GM18520 (cell line): ENCODE measurements around the gene KCTD10.
"Not testable (repeated sequence)": the region's sequence is repeated elsewhere in the genome, so short reads cannot be mapped to it uniquely, and the experiment has no call there.

Experiments used
- ATAC-seq: cut with Tn5 transposase; IDR thresholded peaks from one replicate; pipeline ENCODE4 v1.9.1; 2021; ENCODE audit not compliant: unreplicated experiment

The KCTD10 gene

GRCh38 chr12:109473526-109474270, 3.4 kb downstream of the KCTD10 start:
- not testable (repeated sequence) for ATAC-seq

- ATAC-seq: no peak
These were observed 4.1 kb downstream of the KCTD10 start for GRCh38 chr12:109473006-109473405.

GRCh38 chr12:109469517-109469916, 7.6 kb downstream of the KCTD10 start:
- no peak for ATAC-seq

DNA sequence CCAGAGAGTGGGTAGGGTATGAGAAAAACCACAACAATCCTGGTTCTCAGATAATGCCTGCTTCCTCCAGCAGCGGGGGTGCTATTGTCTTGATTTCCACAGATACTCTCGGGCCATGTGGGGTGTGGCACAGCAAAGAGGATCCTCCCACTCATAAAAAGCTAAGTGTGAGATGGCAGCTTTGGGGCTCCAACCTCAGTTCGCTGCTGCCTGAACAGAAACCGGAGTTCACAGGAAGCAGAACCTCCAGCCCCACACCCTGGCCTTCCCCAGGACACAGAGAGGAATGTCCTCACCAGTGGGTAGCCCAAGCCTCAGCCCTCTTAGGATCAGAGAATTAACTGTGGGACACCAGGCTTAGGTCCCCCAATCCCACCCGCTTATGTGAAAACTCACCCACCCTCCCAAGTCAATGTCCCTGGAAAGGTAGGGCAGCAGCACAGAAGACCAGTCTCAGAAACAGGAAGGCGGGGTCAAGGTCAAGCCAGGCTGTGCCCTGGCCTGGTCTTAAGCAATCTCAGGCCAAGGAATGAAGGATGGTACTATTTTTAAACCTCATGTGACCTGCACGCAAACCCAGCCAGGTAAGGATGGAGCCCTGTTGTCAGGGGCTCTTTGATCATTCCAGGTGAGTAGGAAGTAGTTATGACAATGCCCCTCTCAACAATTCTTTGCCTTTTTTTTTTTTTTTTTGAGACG, 9.0 kb downstream of the KCTD10 start:
- no peak for ATAC-seq

DNA sequence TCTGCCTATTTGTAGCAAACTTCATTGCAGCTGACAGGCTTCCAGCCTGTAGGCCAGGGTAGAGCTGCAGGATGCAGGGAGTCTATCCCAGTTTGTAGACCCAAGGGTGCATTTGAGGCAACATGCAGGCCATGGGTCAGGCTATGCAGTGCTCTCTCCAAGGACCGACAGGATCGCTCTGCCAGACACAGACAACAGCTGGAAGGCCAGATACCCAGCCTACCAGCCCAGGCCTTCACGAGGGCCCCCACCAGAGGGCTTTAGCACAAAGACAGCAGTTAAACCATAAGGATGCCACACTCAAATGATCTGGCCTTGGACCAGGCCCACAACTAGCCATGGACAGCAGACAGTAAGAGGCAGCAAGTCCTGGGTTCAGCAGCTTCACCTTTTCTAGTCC, 10.3 kb downstream of the KCTD10 start:
- no peak for ATAC-seq

GRCh38 chr12:109466305-109466704, 10.8 kb downstream of the KCTD10 start:
- ATAC-seq: no peak

DNA sequence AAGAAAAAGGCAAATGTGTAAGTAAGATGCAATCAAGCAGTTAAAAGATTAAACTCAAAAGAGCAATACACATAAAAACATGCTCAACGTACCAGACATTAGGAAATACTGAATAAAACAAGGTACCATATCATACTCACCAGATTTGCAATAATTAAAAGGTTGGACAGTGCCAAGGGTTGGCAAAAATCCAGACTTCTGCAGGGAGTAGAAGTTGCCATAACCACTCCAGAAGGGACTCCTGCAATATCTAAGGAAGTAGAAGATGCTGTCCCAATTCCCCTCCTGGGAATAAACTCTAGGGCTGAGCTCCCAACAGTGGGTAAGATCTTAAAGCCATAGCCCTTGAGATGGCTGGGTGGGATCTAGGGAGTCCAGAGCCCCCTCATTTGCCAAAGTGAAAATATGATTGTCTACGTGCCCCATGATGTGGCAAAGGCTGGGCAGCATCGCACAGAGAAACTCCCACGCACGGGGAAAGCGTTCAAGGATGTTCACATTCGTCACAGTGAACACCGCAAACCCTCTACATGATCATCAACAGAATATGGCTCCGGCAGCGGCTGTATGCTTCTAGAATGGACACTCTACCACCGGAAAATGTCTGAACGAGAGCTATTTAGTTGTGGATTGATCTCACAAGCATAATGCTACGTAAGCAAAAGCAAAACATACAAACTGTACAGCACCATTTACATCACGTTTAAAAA, 12.3 kb downstream of the KCTD10 start:
- no peak for ATAC-seq

DNA sequence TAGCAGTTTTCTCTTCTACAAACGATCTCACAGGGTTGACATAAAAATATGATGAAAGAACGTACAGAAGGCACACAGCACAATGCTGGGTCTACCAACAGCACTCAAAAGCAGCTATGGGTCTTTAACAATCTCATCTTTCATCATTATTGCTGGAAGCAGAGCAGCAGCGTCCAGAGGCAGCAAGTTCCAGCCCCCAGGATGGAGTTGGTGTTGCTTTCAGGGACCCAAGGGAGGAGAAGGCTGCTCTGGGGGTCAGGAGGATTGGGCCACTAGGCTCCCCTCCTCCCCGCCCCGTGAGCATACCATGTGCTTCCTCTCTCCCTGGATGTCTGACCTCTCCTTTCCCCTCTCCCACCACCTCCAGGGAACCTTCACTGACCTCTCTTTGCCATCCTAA, 13.3 kb downstream of the KCTD10 start:
- ATAC-seq: no peak

GRCh38 chr12:109462868-109463692, 14.0 kb downstream of the KCTD10 start:
- ATAC-seq: no peak

GRCh38 chr12:109461846-109462756, 15.0 kb downstream of the KCTD10 start:
- no peak for ATAC-seq

GRCh38 chr12:109461049-109461845, 15.9 kb downstream of the KCTD10 start:
- ATAC-seq: no peak

- no peak for ATAC-seq
These were observed 16.6 kb downstream of the KCTD10 start for GRCh38 chr12:109460538-109460937.

- no peak for ATAC-seq
These were observed 17.9 kb downstream of the KCTD10 start for GRCh38 chr12:109459247-109459646.

DNA sequence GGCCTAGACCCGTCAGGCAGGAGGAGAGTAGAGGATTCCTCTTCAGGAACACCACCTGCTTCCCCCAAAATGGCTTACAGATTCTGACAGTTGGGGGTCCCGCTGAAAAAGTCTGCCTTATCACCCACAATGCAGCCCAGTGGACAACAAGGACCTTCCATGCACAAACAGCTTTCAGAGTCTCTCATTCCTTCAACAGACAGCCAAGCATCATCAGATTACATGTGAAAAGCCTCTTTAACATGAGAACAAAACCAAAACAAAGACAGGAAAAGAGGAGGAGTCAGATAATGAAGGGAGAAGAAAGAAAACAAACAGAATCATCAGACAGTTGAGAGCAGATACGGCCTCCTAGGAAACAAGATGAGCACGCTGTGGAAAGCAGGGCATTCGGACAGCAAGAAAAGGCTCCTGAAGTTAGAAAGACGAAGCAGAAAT, 18.3 kb downstream of the KCTD10 start:
- ATAC-seq: no peak

DNA sequence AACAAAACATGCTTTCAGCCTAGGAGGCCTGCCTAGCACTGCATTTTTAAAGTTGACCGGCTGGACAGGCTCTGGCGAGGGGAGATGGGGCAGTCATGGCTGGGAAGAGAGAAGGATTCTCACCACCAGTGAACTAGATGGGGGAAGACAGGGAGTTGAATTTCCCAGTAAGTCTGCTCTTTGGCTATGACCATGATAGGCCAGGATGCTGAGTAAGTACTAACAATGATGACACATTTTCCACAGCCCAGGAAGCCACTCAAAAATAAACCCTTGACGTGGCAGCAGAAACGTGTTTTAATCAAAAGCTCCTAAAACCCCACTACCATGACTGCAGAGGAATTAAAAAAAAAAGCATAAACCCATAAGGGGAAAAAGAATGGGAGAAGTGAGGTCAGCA, 19.0 kb downstream of the KCTD10 start:
- ATAC-seq: no peak

- no peak for ATAC-seq
These were observed 21.4 kb downstream of the KCTD10 start for GRCh38 chr12:109455706-109456105.

DNA sequence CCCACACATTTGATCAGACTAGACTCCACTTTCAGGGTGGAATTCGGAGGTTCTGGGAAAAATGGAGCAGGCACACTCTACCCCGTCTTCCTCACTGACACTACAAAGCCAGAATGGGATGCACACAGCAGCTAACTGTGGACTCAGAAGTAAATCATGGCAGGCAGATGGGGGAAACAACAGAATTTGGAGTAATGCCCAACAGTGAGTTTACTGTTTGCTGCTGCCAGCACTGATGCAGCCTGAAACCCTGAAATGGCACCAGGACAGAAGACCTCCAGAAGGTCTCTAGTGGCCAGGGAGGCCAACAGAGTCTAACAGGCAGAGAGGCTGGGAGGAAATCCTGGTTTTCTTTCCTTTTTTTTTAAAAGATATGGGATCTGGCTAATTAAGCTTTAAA, 24.6 kb downstream of the KCTD10 start:
- ATAC-seq: no peak

GRCh38 chr12:109451400-109451799, 25.7 kb downstream of the KCTD10 start:
- ATAC-seq: no peak

- no peak for ATAC-seq
These were observed 26.1 kb downstream of the KCTD10 start for GRCh38 chr12:109450980-109451379.
